Left renal cortex interstitium (tissue), 4 donors: ENCODE results near the gene ZNF30. TPM values are rescaled to one million over a fixed set of nuclear protein-coding genes. Genes with fewer than 3 reads are reported as not detected.
"Not testable (repeated sequence)": the region's sequence is repeated elsewhere in the genome, so short reads cannot be mapped to it uniquely, and the experiment has no call there.

Experiments used
- DNase-seq, 4 donors: peaks; one replicate each; pipeline ENCODE4 v3.0.0-alpha.2; 2013; ENCODE audit warnings: low read depth in 4 of 4, low spot score in 2 of 4, missing footprints in 1 of 4
- polyA plus RNA-seq, 4 donors: library from polyadenylated mRNA; unstranded; fragments of 120-200 nt; gene quantifications; one replicate each; pipeline ENCODE4 v1.2.1, GENCODE V29; 2013; ENCODE audit not compliant: insufficient read length in 4 of 4

The ZNF30 gene
- polyA plus RNA-seq, 4 donors = 5.6 to 7.9 (median 7.2) TPM

DNA sequence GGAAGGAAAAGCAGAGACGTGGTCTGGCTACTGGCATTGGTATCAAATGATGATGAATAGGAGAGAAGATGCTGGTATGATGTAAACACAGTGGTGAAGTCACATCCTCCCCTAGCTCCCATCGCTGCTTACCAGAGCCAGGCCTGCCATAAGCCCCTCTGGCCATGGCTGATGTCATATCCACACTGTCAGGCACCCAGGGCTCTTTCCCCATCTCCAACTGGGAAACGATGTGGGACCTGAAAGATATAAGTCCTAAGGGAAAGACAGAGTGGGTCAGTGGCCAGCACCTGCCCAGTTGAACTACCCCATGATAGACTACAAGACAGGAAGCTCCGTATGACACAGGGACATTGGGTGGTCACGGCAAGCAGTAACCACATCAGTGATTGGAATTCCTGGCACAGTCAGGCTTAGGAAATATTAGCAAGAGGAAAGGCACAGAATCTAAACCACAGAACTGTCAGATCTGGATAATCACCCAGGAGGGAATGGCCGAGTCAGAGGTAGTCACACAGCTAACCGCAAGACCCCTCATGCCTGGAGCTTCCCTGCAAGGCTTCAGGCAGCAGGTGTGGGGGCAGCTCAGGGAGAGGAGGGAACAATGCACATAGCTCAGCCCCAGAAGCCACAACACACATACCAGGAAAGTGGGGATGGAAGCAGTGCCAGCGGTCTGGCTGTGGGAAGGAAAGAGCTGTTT, 33.6 kb downstream of the ZNF30 start:
- DNase-seq = no peak

- DNase-seq = no peak
These were observed 34.4 kb downstream of the ZNF30 start for GRCh38 chr19:34960940-34961679.

DNA sequence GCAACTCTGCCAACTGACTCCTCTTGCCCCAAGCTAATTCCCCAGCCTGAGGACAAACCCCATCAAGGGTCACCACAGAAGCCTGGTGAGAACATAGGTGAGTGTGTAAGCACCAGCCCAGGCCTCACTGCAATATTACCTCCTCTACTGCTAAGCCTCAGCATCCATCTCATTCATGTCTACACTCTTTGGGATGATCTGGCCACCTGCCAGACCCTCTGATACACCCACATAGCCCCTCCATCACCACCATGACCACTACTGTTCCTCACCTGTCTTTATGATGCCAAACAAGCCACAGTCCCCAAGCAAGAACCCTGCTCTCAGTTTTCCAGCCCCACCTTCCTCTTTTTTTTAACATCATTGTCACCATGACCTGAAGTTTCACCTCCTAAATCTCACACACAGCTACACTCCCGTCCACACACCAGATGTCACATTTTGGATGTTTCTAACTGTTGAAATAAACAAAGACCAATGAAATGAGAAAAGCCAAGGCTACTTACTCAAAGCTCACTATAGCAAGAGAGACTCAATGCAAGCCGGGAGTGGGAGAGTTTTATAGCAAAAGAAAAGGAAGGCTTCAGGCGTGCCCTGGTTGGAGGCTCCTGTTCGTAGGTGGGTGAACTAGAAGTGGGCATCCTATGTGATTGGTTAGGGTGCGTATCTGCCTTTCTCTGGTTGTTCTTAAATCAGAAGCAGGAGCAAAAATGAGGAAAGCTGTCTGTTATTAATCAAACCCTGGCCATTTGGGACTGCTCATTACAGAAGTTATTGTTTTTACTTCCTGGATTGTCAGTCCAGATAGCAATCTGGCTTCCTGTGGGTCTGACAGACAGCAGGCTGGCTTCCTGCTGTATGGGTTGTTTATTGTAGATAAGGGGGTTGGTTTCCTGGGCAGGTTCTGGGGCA, 35.3 kb downstream of the ZNF30 start:
- no peak for DNase-seq

DNA sequence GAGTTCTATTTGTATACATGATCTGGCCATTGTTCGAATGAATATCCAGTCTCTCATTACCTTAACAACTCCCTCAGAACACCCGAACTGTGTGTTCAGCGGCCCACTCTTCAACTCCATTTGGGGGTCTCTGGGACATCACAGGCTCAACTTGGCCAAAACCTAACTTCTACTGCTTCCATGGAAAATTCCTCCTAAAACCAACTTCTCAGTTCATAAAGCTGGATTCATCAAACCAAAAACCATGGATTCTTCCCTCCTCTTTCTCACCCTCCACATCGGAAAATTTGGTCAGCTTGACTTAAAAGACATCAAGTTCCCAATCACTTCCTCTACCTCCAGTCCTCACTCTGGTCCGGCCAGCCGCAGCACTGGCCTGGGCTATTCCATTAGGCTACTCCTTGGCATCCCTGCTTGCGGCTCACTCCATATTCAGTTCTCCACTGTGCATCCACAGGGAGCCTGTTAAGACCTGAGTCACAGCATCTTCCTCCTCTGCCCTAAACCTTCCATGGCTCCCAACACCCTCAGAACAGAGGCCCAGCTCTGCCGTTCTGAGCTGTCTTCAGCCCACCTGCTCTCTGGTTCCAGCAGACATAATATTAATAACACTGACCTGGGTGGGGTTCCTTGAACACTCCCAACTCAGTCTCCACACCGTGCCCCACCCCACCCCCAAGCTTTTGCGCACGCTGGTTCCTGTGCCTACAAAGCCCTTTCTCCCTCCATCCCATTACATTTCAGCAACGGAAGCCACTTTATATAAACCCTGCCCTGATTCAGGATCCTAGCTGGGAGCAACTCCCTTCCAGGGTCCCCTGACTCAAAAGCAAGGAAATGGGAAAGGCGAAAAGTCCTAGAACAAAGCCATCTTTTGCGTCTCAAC, 36.2 kb downstream of the ZNF30 start:
- DNase-seq = no peak

GRCh38 chr19:34963573-34964406, 37.1 kb downstream of the ZNF30 start, which contains the start of gene ZNF792:
ZNF792 (minus strand) TSS chr19:34964229; CDS start chr19:34963662, 567 bp downstream.
- peak in 1 of 4 donors; percentile 39 for DNase-seq

- no peak for DNase-seq
These were observed 37.9 kb downstream of the ZNF30 start for GRCh38 chr19:34964598-34964997.

DNA sequence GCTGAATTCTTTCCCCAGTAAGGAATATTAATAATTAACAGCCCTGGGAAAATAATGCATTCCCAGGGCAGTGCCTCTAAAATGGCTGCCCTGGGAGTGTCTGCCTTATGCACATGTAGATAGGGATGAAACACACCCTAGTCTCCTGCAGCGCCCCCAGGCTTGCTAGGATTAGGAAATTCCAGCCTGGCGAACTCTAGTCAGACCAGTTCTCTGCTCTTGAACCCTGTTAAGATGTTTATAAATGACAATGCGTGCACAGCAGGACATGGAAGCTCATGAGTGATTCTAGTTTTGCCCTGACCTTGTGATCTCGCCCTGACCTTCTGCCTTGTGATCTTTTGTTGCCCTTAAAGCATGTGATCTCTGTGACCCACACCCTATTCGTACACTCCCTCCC, 38.8 kb downstream of the ZNF30 start:
- not testable (repeated sequence) for DNase-seq

GRCh38 chr19:34967551-34967950, 40.8 kb downstream of the ZNF30 start:
- no peak for DNase-seq

- DNase-seq = no peak
These were observed 43.0 kb downstream of the ZNF30 start for GRCh38 chr19:34969721-34970120.

- not testable (repeated sequence) for DNase-seq
These were observed 43.6 kb downstream of the ZNF30 start for GRCh38 chr19:34970185-34970780.

DNA sequence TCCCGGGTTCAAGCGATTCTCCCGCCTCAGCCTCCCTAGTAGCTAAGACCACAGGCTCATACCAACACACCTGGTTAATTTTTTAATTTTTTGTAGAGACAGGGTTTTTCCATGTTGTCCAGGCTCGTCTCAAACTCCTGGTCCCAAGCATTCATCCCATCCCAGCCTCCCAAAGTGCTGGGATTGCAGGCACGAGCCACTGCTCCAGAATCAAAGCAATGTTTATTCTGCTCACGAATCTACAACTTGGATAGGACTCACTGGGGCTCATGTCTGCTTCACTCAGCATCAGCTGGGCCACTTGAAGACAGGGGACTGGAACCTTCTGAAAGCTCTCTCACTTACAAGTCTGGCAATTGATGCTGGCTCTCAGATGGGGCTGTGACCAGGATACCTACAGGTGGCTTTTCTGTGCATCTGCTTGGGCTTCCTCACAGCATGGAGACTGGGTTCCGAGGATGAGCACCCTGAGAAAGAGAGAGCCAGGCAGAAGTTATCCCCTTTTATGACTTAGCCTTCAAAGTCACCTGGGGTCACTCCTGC, 45.5 kb downstream of the ZNF30 start:
- DNase-seq = no peak

- DNase-seq = no peak
These were observed 47.9 kb downstream of the ZNF30 start for GRCh38 chr19:34974646-34975045.

- DNase-seq = no peak
These were observed 48.4 kb downstream of the ZNF30 start for GRCh38 chr19:34975056-34975455.

- no peak for DNase-seq
These were observed 49.9 kb downstream of the ZNF30 start for GRCh38 chr19:34976611-34977010.

- DNase-seq = no peak
These were observed 53.3 kb downstream of the ZNF30 start for GRCh38 chr19:34979819-34980640.

GRCh38 chr19:34982275-34982674, 55.6 kb downstream of the ZNF30 start:
- DNase-seq = no peak

DNA sequence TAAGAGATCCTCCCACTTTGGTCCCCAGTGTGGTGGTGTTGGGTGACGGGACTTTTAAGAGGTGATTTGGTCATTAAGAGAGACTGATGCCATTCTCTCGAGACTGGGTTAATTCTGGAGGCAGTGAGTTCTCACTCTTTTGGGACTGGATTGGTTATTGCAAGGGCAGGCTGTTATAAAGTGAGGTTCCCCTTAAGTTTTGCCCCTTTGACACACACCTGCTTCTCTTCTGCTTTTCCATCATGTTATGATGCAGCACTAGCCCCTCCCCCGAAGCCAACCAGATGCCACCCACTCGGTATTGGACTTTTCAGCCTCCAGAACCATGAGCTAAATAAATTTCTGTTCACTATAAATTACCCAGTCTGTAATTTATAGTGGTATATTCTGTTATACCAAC, 57.1 kb downstream of the ZNF30 start:
- DNase-seq = no peak

- no peak for DNase-seq
These were observed 57.6 kb downstream of the ZNF30 start for GRCh38 chr19:34984287-34984686.
